Fibroblast of mammary gland (primary cell): Measurements from ENCODE around the gene COG5.
A peak's percentile ranks its signal among the peaks of the same experiment; 100 is the strongest.

Experiments
- DNase-seq: peaks from one replicate; pipeline ENCODE4 v3.0.0-alpha.2; 2010; ENCODE audit warnings: low read depth
- H3K4me3 ChIP-seq: 2 replicates; pipeline ENCODE4 v1.5.1; 2011; ENCODE audit warnings: low read depth, mild to moderate bottlenecking, low read length, moderate library complexity; ENCODE audit not compliant: control insufficient read depth
- TF ChIP-seq, protein P1 (sequence below): conservative IDR thresholded peaks from 2 replicates; pipeline ENCODE4 v1.5.1; 2011; ENCODE audit warnings: low read depth, low read length, inconsistent platforms; ENCODE audit not compliant: control insufficient read depth, insufficient read depth

Gene COG5

DNA sequence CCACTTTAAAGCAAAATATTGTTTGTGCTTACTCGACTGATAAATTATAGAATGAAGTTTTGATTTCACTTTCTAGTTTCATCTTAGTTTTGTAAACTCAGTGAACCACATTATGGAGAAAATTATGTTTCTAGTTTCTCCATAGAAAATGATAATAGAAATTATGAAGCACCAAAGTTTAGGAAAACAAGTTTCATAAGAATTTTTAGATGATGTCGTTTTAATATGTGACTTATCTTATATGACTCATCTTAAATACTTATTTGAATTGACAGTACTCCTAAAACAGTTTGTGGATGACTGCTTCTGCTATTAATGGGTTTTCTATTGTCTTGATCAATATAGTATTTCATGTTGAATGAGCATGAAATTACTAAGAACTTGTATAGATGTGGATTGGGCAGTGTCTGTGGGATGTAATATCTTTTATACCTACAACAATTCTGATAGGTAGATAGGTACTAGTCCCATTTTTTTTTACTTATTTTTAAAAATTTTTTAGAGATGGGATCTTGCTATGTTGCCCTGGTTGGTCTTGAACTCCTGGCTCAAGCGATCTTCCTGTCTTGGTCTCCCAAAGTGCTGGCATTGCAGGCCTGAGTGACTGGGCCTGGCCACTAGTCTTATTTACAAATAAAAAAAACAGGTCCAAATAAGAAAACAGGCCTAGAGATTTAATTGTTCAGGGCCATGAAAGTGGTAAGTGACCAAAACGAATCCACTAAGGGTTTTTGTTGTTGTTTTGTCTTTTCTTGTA is 391.3 kb downstream of the COG5 start:
- DNase-seq, result no peak
- no peak overlapping the region for H3K4me3 ChIP-seq
- TF ChIP-seq, protein P1, sequence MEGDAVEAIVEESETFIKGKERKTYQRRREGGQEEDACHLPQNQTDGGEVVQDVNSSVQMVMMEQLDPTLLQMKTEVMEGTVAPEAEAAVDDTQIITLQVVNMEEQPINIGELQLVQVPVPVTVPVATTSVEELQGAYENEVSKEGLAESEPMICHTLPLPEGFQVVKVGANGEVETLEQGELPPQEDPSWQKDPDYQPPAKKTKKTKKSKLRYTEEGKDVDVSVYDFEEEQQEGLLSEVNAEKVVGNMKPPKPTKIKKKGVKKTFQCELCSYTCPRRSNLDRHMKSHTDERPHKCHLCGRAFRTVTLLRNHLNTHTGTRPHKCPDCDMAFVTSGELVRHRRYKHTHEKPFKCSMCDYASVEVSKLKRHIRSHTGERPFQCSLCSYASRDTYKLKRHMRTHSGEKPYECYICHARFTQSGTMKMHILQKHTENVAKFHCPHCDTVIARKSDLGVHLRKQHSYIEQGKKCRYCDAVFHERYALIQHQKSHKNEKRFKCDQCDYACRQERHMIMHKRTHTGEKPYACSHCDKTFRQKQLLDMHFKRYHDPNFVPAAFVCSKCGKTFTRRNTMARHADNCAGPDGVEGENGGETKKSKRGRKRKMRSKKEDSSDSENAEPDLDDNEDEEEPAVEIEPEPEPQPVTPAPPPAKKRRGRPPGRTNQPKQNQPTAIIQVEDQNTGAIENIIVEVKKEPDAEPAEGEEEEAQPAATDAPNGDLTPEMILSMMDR, result no peak

DNA sequence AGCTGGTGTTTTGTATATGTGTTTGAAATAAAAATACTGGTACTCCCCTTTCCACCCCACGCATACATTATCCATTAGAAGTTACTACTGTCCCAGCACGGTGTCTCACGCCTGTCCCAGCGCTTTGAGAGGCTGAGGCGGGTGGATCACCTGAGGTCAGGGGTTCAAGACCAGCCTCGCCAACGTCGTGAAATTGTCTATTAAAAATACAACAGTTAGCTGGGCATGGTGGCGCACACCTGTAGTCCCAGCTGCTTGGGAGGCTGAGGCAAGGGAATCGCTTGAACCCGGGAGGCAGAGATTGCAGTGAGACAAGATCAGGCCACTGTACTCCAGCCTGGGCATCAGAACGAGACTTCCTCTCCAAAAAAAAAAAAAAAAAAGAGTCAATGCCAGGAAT is 392.2 kb downstream of the COG5 start:
- H3K4me3 ChIP-seq, result no peak overlapping the region
- TF ChIP-seq, protein P1, result no peak
- DNase-seq, result no peak

DNA sequence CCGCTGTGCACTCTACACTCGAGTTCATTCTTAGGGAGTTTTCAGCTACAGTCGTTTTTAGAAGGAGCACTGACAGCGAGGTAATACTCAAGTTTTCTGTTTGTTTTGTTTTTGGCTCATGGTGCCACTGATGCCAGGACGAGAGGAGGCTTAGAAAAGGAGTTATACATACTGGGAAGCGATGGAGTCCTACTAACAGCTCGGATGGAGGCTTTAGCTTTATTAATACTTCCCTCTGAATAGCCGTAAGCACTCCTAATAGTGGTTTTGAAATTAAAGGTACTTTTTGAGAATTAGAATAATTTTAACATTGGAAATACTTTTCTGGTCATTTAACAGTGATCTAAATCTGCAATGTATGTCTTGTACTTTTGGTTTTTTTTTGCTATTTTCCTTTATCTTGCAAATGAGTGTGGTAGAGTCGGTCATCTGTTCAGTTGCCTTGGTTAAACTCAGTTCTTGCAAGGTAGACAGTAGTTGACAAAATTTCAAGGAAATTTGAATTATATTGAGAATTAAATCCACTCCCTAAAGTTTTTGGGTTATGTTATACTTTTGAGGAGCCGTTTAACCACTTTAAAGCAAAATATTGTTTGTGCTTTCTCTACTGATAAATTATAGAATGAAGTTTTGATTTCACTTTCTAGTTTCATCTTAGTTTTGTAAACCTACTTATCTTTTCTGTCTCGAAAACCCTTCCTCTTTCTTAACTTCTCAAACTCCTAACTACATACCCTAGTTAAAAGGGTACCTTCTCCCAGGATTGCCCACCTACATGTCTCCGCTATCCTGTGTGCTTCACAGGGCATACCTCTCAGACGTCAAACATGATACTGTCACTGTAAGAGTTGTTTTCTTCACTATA is 393.4 kb downstream of the COG5 start:
- TF ChIP-seq, protein P1, result no peak
- DNase-seq, result no peak
- H3K4me3 ChIP-seq, result peak overlapping the region; percentile 69

DNA sequence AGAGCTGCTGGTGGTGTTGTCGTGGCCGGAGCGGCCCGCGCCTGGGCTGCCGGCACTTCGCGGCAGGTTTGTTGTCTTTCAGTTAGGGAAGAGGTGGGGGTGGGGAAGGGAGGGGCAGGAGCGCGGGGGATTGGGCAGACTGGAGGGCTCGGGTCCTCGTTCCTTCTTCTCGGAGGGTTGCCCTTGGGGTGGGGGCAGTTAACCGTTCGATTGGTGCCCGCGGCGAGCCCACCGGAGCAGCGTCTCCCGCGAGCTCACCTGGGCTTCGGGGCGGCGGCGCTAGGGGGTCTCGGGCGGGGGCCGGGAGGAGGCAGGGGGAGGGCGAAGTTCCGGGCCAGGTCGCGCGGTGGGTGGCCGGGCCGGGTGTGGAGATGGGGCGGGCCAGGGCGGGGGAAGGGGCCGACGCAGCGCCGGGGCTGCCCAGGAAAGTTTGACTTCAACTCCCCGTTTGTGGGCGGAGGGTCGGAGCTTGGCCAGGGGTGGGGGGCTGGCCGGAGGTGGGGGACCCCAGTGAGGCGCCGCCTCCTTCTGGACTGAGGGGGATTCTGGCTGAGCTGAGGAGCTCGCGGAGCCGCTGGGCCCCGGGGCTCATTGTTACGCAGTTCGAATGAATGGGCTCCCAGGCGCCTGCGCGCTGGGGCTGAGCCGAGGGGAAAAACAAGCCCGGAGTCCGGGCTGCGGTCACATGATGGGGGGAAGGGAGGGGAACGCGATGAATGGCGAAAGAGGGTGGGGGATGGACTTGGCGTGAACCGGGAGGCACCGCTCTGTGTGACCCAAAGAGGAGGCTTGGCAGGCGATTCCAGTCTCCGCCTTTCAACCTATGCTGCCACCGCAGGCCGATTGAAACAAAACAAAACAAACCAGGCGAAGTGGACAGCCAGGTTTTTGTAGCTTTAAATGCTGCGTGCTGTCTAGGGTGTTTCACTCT is 394.3 kb downstream of the COG5 start:
- H3K4me3 ChIP-seq, result peak overlapping the region; percentile 69
- TF ChIP-seq, protein P1, result no peak

DNA sequence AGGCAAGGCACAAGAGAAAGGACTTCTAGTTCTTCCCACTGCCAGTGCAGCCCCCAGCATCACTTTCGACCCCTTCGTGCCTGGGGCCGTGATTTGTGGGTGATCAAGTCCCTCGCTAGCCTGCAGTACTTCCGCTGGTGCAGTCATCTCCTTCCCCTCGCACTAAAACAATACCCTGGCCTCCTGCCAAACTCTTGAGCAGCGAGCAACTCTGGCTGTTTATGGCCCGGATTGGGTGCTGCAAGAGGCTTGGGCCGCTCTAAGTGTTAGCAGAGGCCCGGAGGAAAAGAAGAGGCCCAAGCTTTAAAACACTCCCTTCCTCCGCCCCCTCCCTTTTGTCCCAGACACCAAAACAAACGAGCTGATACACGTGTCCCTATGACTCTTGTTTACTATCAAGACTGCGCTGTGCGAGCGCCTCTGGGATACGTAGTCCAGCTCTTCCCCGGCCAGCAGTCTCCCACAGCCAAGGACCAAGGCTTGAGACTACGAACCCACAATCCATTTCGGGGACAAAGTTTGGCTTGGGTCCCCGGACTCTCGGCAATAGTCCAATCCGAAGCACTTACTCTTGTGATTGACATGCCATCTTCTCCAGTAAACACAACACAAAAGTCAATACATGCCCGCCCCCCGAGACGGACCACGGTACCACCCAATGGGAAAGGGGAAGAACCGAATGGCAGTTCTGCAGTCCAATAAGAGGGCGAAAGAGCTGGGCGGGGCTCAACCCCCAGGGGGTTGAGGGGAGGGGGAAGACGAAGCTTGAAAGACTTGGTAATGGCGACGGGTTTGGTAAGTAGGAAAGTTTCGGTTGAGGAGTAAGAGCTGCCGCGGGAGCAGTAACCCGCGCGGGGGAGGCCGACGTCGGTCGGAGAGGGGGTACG is 395.2 kb downstream of the COG5 start, which contains the start of gene HBP1:
HBP1 (plus strand) TSS at position 771 of the 887 bp plus-strand sequence. CDS start 10,891 bp downstream, outside the sequence.
- H3K4me3 ChIP-seq, result peak within 1 kb of the TSS; percentile 69
- TF ChIP-seq, protein P1, result no peak
- DNase-seq, result peak; percentile 100

More for the DNA sequence above, 394.3 kb downstream of the COG5 start:
- DNase-seq, result peak; percentile 97
